Mononuclear cell (primary cell): ENCODE measurements around the gene OMD. TPM values are rescaled to one million over a fixed set of nuclear protein-coding genes. Genes with fewer than 3 reads are reported as not detected.

Source experiments
- H3K27me3 ChIP-seq: 2 replicates; pipeline ENCODE4 v1.6.0; 2011; ENCODE audit warnings: low read length, control low read depth; ENCODE audit not compliant: insufficient read depth
- H3K4me1 ChIP-seq: 2 replicates; pipeline ENCODE4 v1.5.1; 2011; ENCODE audit warnings: mild to moderate bottlenecking, low read length, control low read depth; ENCODE audit not compliant: insufficient read depth
- H3K4me3 ChIP-seq: 2 replicates; pipeline ENCODE4 v1.5.1; 2011; ENCODE audit warnings: mild to moderate bottlenecking, low read length, moderate library complexity
- H3K9me3 ChIP-seq: 2 replicates; pipeline ENCODE4 v1.5.1; 2011; ENCODE audit warnings: low read depth, mild to moderate bottlenecking, control low read depth, low read length
- total RNA-seq: library from RNA; depleted of rRNA; stranded (reverse); fragments of >200 nt; gene quantifications from one replicate; pipeline ENCODE4 v1.2.3, GENCODE V29; 2012

The OMD gene
- not detected for total RNA-seq

- Histone ChIP-seq H3K9me3 (no peaks in the 10 kb centered on the region), H3K4me1 (no peaks in the 10 kb centered on the region), H3K27me3 (no peaks in the 10 kb centered on the region), H3K4me3 (no peak within 1 kb of the TSS)
Measured at GRCh38 chr9:92424340-92424739, at the start of gene OMD. OMD (minus strand) TSS chr9:92424471; CDS start chr9:92417558, 6,913 bp downstream.

GRCh38 chr9:92468206-92468605 lies 43.9 kb upstream of the OMD start:
- no peaks in the 10 kb centered on the region for H3K4me1 ChIP-seq
- no peaks in the 10 kb centered on the region for H3K9me3 ChIP-seq
- no peak overlapping the region for H3K4me3 ChIP-seq
- no peaks in the 10 kb centered on the region for H3K27me3 ChIP-seq

GRCh38 chr9:92467511-92467910 lies 43.2 kb upstream of the OMD start:
- H3K4me1 ChIP-seq, result no peaks in the 10 kb centered on the region
- H3K9me3 ChIP-seq, result no peaks in the 10 kb centered on the region
- no peaks in the 10 kb centered on the region for H3K27me3 ChIP-seq
- H3K4me3 ChIP-seq, result no peak overlapping the region

- Histone ChIP-seq H3K4me1 (no peaks in the 10 kb centered on the region), H3K27me3 (no peaks in the 10 kb centered on the region), H3K4me3 (no peak overlapping the region), H3K9me3 (no peaks in the 10 kb centered on the region)
Measured at GRCh38 chr9:92467041-92467440, 42.8 kb upstream of the OMD start.

GRCh38 chr9:92463984-92464383 lies 39.7 kb upstream of the OMD start:
- no peaks in the 10 kb centered on the region for H3K27me3 ChIP-seq
- no peak overlapping the region for H3K4me3 ChIP-seq
- no peaks in the 10 kb centered on the region for H3K4me1 ChIP-seq
- no peaks in the 10 kb centered on the region for H3K9me3 ChIP-seq

GRCh38 chr9:92463387-92463786 lies 39.1 kb upstream of the OMD start:
- Histone ChIP-seq H3K4me1 (no peaks in the 10 kb centered on the region), H3K9me3 (no peaks in the 10 kb centered on the region), H3K27me3 (no peaks in the 10 kb centered on the region), H3K4me3 (no peak overlapping the region)

- Histone ChIP-seq H3K9me3 (no peaks in the 10 kb centered on the region), H3K4me1 (no peaks in the 10 kb centered on the region), H3K4me3 (no peak overlapping the region)
Measured at GRCh38 chr9:92457576-92457975, 33.3 kb upstream of the OMD start.

GRCh38 chr9:92455217-92455616 lies 30.9 kb upstream of the OMD start:
- Histone ChIP-seq H3K4me3 (no peak overlapping the region), H3K27me3 (no peaks in the 10 kb centered on the region)

More at GRCh38 chr9:92457576-92457975, 33.3 kb upstream of the OMD start:
- H3K27me3 ChIP-seq, result no peaks in the 10 kb centered on the region

GRCh38 chr9:92446536-92446935 lies 22.3 kb upstream of the OMD start:
- Histone ChIP-seq H3K4me3 (no peak overlapping the region), H3K9me3 (no peaks in the 10 kb centered on the region), H3K27me3 (no peaks in the 10 kb centered on the region), H3K4me1 (no peaks in the 10 kb centered on the region)

More at GRCh38 chr9:92455217-92455616, 30.9 kb upstream of the OMD start:
- no peaks in the 10 kb centered on the region for H3K9me3 ChIP-seq
- H3K4me1 ChIP-seq, result no peaks in the 10 kb centered on the region

- Histone ChIP-seq H3K4me3 (no peak overlapping the region), H3K4me1 (no peaks in the 10 kb centered on the region), H3K9me3 (no peaks in the 10 kb centered on the region), H3K27me3 (no peaks in the 10 kb centered on the region)
Measured at GRCh38 chr9:92444841-92445240, 20.6 kb upstream of the OMD start.

GRCh38 chr9:92440751-92441046 lies 16.4 kb upstream of the OMD start:
- H3K4me3 ChIP-seq, result no peak overlapping the region
- H3K9me3 ChIP-seq, result no peaks in the 10 kb centered on the region
- no peaks in the 10 kb centered on the region for H3K27me3 ChIP-seq
- H3K4me1 ChIP-seq, result no peaks in the 10 kb centered on the region

- Histone ChIP-seq H3K27me3 (no peaks in the 10 kb centered on the region), H3K9me3 (no peaks in the 10 kb centered on the region), H3K4me1 (no peaks in the 10 kb centered on the region), H3K4me3 (no peak overlapping the region)
Measured at GRCh38 chr9:92439921-92440750, 15.9 kb upstream of the OMD start.

- Histone ChIP-seq H3K4me3 (no peak overlapping the region), H3K4me1 (no peaks in the 10 kb centered on the region), H3K9me3 (no peaks in the 10 kb centered on the region), H3K27me3 (no peaks in the 10 kb centered on the region)
Measured at GRCh38 chr9:92438900-92439526, 14.7 kb upstream of the OMD start.

- no peaks in the 10 kb centered on the region for H3K4me1 ChIP-seq
- H3K27me3 ChIP-seq, result no peaks in the 10 kb centered on the region
- H3K9me3 ChIP-seq, result no peaks in the 10 kb centered on the region
- H3K4me3 ChIP-seq, result no peak overlapping the region
Measured at GRCh38 chr9:92435263-92435662, 11.0 kb upstream of the OMD start.

- no peaks in the 10 kb centered on the region for H3K4me1 ChIP-seq
- no peaks in the 10 kb centered on the region for H3K9me3 ChIP-seq
- no peaks in the 10 kb centered on the region for H3K27me3 ChIP-seq
- no peak overlapping the region for H3K4me3 ChIP-seq
Measured at GRCh38 chr9:92432972-92433548, 8.8 kb upstream of the OMD start.
